Activated T-cell treated with anti-CD3 and anti-CD28 coated beads for 48 hours (primary cell): ENCODE results near the gene DDI2.

ENCODE experiments used
- DNase-seq: peaks from one replicate; pipeline ENCODE4 v3.0.0-alpha.2; 2020; ENCODE audit warnings: low read depth

The DDI2 gene

GRCh38 chr1:15702722-15703550, 85.7 kb downstream of the DDI2 start:
- no peak for DNase-seq

- no peak for DNase-seq
Measured at GRCh38 chr1:15703562-15703961, 86.3 kb downstream of the DDI2 start.

- DNase-seq = no peak
Measured at GRCh38 chr1:15704526-15705183, 87.4 kb downstream of the DDI2 start.

GRCh38 chr1:15705184-15705566, 87.9 kb downstream of the DDI2 start:
- no peak for DNase-seq

GRCh38 chr1:15706751-15707150, 89.5 kb downstream of the DDI2 start:
- no peak for DNase-seq

- no peak for DNase-seq
Measured at GRCh38 chr1:15707239-15707925, 90.1 kb downstream of the DDI2 start.

- DNase-seq = no peak
Measured at GRCh38 chr1:15708486-15709137, 91.4 kb downstream of the DDI2 start.

GRCh38 chr1:15709226-15709625, 92.0 kb downstream of the DDI2 start:
- DNase-seq = no peak

- no peak for DNase-seq
Measured at GRCh38 chr1:15712168-15712567, 94.9 kb downstream of the DDI2 start.

GRCh38 chr1:15714406-15715136, 97.3 kb downstream of the DDI2 start:
- DNase-seq = no peak

GRCh38 chr1:15717418-15718125, 100.3 kb downstream of the DDI2 start:
- no peak for DNase-seq

GRCh38 chr1:15718199-15718601, 100.9 kb downstream of the DDI2 start:
- no peak for DNase-seq
